ENCODE results near the gene CMTM8.

The CMTM8 gene

DNA sequence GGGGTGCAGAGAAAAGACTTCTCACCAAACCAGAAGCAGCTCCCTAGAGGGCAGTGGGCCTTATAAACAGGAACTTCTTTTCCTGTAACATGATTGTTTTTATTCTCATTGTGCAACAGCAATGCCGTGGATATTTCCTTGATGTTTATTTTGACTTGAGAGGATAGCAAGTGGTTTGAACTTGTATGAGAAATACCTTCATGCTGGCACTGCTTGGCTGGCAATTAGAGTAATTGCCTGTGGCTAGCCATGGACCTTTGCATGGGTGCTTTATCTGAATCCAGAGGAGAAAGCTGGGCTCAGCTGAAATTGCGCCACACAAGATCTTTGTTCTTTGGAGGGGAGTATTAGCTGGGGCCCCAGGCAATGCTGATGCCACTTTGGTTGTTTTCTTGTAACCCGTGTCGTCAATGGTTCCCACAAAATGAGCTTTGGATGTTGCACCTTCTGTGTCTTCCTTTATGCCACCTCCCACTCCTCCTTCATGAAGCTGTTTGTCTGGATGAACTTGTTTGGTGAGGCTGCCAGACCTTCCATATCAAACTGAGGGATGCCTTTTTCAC, 37.9 kb downstream of the CMTM8 start:
- no peak overlapping the region for H3K4me2 ChIP-seq
- H3K27ac ChIP-seq = no peak overlapping the region
- H2AFZ ChIP-seq (ENCODE audit: low read depth) = no peak overlapping the region
- H3K27me3 ChIP-seq (ENCODE audit: insufficient read depth, low read depth) = no peaks in the 10 kb centered on the region
- no peaks in the 10 kb centered on the region for H4K20me1 ChIP-seq (ENCODE audit: insufficient read depth)
- H3K4me1 ChIP-seq (ENCODE audit: low read depth, poor library complexity, severe bottlenecking) = no peaks in the 10 kb centered on the region
- H3K4me3 ChIP-seq (IDR thresholded peaks at IDR 0.05; ENCODE audit: insufficient read depth, low read depth, low read length) = no peak overlapping the region
- TF ChIP-seq, protein P1, sequence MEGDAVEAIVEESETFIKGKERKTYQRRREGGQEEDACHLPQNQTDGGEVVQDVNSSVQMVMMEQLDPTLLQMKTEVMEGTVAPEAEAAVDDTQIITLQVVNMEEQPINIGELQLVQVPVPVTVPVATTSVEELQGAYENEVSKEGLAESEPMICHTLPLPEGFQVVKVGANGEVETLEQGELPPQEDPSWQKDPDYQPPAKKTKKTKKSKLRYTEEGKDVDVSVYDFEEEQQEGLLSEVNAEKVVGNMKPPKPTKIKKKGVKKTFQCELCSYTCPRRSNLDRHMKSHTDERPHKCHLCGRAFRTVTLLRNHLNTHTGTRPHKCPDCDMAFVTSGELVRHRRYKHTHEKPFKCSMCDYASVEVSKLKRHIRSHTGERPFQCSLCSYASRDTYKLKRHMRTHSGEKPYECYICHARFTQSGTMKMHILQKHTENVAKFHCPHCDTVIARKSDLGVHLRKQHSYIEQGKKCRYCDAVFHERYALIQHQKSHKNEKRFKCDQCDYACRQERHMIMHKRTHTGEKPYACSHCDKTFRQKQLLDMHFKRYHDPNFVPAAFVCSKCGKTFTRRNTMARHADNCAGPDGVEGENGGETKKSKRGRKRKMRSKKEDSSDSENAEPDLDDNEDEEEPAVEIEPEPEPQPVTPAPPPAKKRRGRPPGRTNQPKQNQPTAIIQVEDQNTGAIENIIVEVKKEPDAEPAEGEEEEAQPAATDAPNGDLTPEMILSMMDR (conservative IDR thresholded peaks at IDR 0.05; ENCODE audit: low read depth, low read length) = no peak
- H3K36me3 ChIP-seq (ENCODE audit: insufficient read depth) = no peaks in the 10 kb centered on the region
- no peak overlapping the region for H3K9ac ChIP-seq
- H3K79me2 ChIP-seq (ENCODE audit: insufficient read depth, low read depth) = no peaks in the 10 kb centered on the region

DNA sequence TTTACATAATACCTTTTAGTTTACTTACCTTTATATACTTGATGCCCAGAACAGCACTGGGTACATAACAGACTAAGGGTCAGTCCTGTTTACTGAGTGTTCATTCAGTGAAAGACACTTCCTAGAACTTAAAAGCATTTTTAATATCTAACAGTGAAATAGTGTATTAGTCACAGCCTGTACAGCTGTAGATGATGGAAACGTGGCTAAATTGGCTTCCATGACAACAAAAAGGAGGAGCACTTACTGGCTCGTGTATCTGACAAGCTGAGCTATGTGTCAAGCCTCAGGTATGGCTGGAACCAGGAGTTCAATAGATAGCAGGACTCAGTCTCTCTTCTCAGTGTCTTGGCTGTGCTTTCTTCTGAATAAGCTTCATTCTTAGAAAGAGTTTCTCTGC, 40.2 kb downstream of the CMTM8 start:
- Histone ChIP-seq H3K4me3 (IDR thresholded peaks at IDR 0.05; ENCODE audit: insufficient read depth, low read depth, low read length) (no peak overlapping the region), H3K27ac (no peak overlapping the region), H3K36me3 (ENCODE audit: insufficient read depth) (no peaks in the 10 kb centered on the region), H2AFZ (ENCODE audit: low read depth) (no peak overlapping the region), H3K9ac (no peak overlapping the region), H3K79me2 (ENCODE audit: insufficient read depth, low read depth) (no peaks in the 10 kb centered on the region), H3K4me2 (no peak overlapping the region), H4K20me1 (ENCODE audit: insufficient read depth) (no peaks in the 10 kb centered on the region), H3K27me3 (ENCODE audit: insufficient read depth, low read depth) (no peaks in the 10 kb centered on the region), H3K4me1 (ENCODE audit: low read depth, poor library complexity, severe bottlenecking) (no peaks in the 10 kb centered on the region)
- TF ChIP-seq, protein P1 (conservative IDR thresholded peaks at IDR 0.05; ENCODE audit: low read depth, low read length) = no peak

DNA sequence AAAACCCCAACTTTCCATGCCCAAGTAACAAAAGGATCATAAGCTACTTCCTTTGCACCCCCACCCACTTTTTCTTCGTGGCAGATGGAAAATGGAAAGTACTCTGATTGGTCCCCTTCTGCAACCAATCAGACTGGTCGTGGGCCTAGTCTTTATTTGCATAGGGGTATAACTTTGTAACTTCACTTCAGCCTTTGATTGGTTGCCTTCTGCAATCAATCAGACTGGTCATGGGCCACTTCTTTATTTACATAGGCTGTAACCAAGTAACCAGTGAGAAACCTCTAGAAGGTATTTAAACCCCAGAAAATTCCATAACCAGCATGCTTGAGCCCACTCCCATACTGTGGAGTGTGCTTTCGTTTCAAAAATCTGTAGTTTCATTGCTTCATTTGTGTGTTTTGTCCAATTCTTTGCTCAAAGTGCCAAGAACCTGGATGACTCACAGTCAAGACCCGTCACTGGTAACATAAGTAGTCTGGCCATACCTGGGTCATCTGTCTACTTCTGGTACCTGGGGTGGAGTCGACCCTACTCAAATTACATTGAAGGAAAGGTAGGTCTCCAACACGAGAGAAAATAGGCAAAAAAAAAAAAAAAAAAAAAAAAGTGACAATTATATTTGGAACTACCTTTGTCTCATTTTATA, 41.9 kb downstream of the CMTM8 start:
- H3K27me3 ChIP-seq (ENCODE audit: insufficient read depth, low read depth) = no peaks in the 10 kb centered on the region
- TF ChIP-seq, protein P1 (conservative IDR thresholded peaks at IDR 0.05; ENCODE audit: low read depth, low read length) = no peak
- no peaks in the 10 kb centered on the region for H4K20me1 ChIP-seq (ENCODE audit: insufficient read depth)
- H3K4me3 ChIP-seq (IDR thresholded peaks at IDR 0.05; ENCODE audit: insufficient read depth, low read depth, low read length) = no peak overlapping the region
- no peak overlapping the region for H3K27ac ChIP-seq
- H3K79me2 ChIP-seq (ENCODE audit: insufficient read depth, low read depth) = no peaks in the 10 kb centered on the region
- no peak overlapping the region for H2AFZ ChIP-seq (ENCODE audit: low read depth)
- H3K4me1 ChIP-seq (ENCODE audit: low read depth, poor library complexity, severe bottlenecking) = no peaks in the 10 kb centered on the region
- no peak overlapping the region for H3K9ac ChIP-seq
- no peak overlapping the region for H3K4me2 ChIP-seq
- H3K36me3 ChIP-seq (ENCODE audit: insufficient read depth) = no peaks in the 10 kb centered on the region

DNA sequence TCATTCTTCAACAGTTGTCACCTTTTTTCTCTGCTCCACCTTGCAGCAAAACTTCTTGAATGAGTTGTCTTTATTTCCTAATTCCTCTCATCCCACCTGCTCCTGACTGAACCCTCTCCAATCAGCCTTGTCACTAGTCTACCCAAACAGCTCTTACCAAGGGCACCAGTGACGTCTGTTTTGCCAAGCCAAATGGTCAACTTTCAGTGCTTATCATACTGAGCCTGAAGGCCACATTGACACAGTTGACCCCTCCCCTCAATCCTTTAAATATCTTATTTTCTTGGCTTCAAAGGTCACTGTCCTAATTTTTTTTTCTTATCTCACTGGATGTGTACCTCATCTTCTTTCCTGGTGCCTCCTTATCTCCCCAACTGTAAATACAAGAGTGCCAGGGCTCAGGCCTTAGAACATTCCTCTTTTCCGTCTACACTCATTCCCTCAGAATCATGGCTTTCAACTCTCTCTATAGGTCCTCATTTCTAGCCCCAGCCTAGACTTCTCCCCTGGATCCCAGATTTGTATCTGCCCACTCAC, 43.2 kb downstream of the CMTM8 start:
- Histone ChIP-seq H3K27me3 (ENCODE audit: insufficient read depth, low read depth) (no peaks in the 10 kb centered on the region), H3K4me2 (no peak overlapping the region), H3K4me1 (ENCODE audit: low read depth, poor library complexity, severe bottlenecking) (no peaks in the 10 kb centered on the region), H2AFZ (ENCODE audit: low read depth) (no peak overlapping the region), H3K9ac (no peak overlapping the region), H3K36me3 (ENCODE audit: insufficient read depth) (no peaks in the 10 kb centered on the region), H4K20me1 (ENCODE audit: insufficient read depth) (no peaks in the 10 kb centered on the region), H3K27ac (no peak overlapping the region), H3K4me3 (IDR thresholded peaks at IDR 0.05; ENCODE audit: insufficient read depth, low read depth, low read length) (no peak overlapping the region), H3K79me2 (ENCODE audit: insufficient read depth, low read depth) (no peaks in the 10 kb centered on the region)
- TF ChIP-seq, protein P1 (conservative IDR thresholded peaks at IDR 0.05; ENCODE audit: low read depth, low read length) = no peak

Data from KMS-11 (cell line).